ENCODE measurements around the gene IFNLR1.
"Not testable (repeated sequence)": the region's sequence is repeated elsewhere in the genome, so short reads cannot be mapped to it uniquely, and the experiment has no call there.

IFNLR1 gene

DNA sequence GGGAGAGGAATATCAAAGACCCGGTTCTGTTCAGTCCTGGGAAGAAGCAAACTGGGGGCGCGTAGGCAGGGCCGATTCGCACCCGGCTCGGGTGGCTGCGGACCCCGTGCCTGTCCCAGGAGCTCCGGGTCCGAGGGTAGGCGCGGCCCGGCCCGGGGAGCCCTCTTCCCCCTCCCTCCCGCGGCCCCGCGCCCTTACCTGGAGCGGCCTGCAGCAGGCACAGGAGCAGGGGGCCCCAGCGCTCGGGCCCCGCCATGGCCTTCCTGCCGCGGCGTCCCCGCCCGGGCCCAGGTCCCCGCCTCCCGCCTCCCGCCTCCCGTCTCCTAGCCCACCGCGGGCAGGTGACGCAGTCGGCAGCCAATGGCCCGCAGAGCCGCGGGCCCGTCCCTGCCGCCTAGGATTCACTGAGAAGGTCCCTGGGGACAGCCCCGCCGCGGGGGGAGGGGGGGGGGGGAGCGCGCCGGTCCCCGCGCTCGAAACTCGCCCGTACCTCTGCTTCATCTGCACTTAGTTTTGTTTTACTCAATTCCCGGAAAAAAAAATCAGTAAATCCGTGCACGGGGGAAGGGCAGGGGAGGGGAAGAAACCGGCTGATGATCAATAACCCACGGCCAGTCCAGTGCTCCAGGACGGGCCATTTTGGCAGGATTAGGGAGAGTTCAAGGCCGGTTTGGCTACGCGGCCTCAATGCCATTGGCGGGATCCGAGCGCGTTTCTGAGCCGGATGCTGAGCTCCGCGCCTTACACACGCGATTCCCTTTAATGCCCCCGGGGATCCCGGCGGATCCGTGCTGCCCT, at the start of gene IFNLR1:
Gene IFNLR1 (minus strand): TSS at position 297 of the 798 bp plus-strand sequence. CDS start 41 bp downstream, at position 256.
- DNase-seq, result peak; percentile 65

DNA sequence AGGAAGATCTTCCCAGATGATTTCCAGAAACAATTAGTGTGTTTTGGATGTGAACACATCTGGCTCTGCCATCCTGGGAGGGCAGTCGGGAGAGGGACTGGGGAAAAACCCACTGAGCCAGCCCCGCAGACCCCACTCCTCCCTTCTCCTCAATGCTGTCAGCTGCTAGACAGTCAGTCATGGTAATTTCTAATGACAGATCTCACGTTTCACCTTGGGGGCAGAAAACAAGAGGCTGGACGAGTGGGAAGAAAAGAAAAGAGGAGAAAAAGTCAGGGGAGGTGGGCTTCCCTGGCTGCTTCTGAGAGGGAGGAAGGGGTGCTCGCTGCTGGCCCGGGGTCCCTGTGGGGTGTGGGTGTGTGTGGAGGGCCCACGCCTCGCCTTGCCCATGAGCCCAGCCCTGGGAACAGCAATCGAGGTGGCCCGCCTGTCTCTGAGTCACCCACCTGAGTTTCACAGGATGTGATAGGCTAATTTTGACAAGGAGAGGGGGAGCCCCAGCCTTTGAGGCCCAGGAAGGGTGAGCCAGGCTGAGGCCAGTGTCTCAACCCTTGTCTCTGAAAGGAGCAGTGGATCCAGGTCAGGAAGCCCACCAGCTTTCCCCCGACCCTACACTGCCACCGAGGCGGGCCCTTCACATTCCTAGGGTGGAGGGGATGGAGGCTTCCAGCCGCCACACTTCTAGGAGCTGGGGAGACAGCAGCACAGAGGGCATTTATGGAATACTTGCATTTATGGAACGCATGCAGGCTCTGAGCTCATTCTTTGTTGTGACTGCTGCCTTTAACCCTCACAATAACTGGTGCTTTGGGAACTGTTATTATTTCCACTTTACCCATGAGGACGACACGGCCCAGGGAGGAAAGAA, 49.1 kb upstream of the IFNLR1 start:
- peak; percentile 26 for DNase-seq

DNA sequence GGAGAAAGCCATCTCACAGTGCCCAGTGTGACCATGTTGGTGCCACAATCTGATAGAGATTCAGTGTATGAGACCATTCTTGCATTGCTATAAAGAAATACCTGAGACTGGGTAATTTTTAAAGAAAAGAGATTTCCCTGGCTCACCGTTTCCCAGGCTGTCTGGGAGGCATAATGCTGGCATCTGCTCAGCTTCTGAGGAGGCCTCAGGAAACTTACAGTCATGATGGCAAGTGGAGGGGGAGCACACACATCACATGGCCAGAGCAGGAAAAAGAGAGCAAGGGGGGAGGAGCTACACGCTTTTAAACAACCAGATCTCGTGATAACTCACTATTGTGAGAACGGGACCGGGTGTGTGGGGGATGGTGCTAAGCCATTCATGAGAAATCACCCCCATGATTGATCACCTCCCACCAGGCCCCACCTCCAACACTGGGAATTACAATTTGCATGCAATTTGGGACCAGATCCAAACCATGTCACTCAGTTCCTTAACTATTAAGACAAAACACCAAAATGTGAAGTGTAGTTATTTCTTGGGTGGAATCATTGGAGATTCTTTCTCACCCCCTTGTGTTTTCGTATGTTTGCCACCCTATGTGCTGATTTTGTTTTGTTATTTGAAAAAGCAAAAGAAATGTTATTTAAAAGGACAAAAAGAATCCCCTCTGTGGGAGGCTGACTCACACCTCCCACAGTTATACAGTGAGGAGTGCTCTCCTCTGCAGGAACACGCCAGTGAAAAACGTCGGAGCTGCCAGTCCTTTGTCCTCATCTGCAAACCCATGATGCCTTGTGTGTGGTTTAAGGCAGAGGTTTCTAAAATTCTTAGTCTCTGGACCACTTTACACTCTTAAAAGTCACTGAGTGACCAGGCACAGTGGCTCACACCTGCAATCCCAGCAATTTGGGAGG, 46.9 kb upstream of the IFNLR1 start:
- DNase-seq, result no peak

- no peak for DNase-seq
Measured at GRCh38 chr1:24231701-24232100, 44.6 kb upstream of the IFNLR1 start.

DNA sequence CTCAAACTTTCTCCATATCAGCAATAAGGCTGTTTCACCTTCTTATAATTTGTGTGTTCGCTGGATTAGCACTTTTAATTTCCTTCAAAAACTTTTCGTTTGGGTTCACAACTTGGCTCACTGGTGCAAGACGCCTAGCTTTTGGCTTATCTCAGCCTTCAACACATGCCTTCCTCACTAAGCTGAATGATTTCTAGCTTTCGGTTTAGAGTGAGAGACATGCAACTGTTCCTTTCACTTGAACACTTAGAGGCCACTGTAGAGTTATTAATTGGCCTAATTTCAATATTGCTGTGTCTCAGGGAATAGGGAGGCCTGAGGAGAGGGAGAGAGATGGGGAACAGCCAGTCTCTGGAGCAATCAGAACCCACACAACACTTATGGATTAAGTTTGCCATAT, 41.2 kb upstream of the IFNLR1 start:
- DNase-seq, result peak; percentile 43

GRCh38 chr1:24226749-24227148, 39.7 kb upstream of the IFNLR1 start:
- peak; percentile 51 for DNase-seq

DNA sequence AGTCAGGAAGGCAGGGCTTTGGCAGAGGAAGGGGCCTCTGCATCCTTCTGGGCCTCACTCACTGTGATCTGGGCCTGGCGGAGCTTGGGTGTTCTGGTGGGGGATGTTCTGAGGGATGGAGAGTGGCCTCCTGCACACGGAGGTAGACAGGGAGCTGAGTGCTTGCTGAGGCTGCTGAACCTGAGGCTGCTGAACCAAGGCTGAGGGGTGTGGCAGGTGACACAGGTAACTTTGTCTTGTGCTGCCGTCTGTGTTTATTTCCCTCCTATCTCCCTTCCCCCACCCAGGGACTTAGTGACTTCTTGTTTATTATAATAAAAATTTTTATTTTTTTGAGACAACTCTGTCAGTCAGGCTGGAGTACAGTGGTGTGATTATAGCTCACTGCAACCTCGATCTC, 37.7 kb upstream of the IFNLR1 start:
- DNase-seq, result no peak

DNA sequence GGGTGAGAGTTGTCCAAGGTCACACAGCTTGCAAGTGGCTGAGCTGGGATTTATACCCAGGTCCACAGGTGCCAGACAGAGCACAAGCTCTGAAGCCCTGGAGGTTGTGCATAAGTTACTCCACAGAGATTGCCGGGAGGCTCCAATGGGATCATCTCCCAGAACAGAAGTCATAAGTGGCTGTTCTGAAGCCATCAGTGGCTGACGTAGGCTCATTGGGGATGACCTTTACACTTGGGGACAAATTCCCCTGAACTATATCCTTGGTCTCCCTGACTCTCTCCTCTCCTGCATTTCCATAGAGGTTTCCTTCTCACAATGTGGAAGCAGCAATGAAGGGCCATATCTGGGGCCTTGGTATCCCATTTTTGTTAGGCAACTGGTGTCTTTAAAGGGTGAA, 37.0 kb upstream of the IFNLR1 start:
- DNase-seq, result no peak

DNA sequence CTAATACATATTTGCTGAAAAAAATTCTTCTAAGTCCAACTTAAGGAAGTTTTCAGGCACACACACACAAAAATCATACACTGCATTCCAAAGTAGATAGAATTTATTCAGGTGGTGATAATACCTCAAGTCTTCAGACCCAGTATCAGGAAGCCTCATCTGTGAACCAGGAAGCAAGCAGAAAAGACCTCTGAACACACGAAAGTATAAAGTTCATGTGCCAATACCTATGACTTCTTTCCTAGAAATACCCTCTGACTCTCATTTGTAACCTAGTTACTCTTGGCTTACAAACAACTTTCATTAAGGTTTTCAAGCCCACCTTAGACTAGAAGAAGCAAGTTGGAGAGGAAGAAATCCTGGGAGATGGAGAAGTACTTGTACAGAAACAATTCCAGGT, 35.7 kb upstream of the IFNLR1 start:
- no peak for DNase-seq

GRCh38 chr1:24222008-24222605, 35.0 kb upstream of the IFNLR1 start:
- no peak for DNase-seq

DNA sequence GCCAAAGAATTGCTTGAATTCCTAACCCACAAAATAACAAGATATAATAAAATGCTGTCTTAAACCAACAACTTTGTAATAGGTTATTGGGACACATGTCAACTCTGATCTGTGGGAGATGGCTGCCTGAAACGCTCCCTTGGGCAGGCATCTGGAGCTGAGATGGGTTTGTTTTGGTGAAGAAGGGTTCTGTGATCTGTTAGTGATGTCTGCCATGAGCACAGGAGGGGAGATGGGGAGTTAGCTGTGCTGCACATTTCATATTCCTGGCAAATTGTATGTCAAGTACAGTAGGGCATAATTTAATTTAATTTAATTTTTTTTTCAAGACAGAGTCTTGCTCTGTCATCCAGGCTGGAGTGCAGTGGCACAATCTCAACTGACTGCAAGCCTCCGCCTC, 34.2 kb upstream of the IFNLR1 start:
- DNase-seq, result no peak

DNA sequence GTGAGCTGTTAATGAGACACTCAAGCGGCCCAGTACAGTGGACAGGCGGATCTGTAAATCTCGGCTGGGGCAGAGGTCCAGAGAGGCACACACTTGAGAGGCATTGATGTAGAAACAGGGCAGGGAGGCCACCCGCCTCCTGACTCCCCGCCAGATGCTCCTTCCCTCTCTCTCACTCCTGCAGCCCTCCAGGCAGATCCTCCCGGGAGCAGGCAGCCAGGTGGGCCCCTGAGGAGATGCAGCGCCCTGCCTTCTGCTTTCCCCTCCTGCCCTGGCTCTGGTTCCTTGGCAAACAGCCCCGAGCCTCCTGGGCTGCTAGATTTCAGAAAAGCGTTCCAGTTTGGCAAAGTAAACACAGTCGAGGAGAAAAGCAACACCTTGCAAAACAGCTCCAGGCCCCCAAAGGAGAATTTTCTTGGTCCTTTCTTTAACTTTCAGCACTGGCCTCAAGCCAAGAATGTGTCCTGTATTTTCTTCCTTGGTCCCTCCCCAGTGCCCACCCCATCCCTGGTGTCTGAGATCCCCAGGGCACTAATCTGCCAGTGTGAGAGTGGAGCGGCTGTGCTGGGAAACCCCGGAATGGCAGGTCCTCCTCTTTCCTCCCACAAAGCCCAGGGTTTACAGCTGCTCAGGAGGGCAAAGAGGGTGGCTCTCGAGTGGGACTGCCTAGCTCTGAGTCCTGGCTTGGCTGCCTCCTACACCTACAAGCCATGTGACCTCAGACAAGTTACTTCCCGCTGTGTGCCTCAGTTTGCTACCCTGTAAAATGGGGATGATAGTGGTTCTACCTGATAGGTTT, 29.4 kb upstream of the IFNLR1 start:
- no peak for DNase-seq

GRCh38 chr1:24215226-24215814, 28.2 kb upstream of the IFNLR1 start:
- no peak for DNase-seq

GRCh38 chr1:24212376-24212775, 25.3 kb upstream of the IFNLR1 start:
- no peak for DNase-seq

- no peak for DNase-seq
Measured at GRCh38 chr1:24210195-24210627, 23.1 kb upstream of the IFNLR1 start.

DNA sequence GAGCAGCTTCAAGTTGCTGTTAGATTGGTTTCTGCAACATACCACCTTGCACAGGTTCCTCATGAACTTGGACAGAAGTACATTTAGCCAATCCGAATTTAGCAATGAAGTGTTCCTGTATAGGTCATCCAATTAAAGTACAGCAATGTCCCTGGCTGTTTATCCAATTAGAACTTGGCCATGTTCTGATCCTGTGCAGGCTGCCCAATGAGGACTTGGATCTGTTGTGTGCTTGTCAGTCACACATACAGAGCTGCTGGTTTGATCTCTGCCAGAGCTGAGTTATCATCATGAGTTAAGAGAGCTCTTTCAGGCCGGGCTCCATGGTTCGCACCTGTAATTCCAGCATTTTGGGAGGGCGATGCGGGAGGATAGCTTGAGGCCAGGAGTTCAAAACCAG, 22.0 kb upstream of the IFNLR1 start:
- no peak for DNase-seq

DNA sequence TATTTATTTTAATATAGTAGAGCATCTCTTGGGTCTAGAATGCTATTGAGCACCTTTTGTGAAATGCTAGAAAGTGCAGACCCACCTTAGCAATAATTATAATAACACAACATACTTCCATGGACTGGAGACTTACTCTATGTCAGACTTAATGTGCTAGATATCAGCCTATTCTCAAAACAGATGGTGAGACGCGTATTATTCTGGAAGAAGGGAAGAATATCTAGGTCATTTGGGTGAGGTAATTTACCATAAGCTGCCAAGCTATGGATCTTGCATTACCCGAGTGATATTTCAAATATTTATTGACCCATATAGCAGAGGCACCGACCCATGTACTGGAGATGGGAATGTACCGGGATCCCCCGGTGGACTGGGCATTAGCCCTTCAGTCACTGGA, 20.6 kb upstream of the IFNLR1 start:
- DNase-seq, result no peak

DNA sequence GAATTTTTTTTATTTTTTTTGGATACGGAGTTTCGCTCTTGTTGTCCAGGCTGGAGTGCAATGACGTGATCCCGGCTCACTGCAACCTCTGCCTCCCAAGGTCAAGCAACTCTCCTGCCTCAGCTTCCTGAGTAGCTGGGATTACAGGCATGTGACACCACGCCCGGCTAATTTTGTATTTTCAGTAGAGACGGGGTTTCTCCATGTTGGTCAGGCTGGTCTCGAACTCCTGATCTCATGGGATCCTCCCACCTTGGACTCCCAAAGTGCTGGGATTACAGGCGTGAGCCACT, 20.3 kb upstream of the IFNLR1 start:
- not testable (repeated sequence) for DNase-seq

DNA sequence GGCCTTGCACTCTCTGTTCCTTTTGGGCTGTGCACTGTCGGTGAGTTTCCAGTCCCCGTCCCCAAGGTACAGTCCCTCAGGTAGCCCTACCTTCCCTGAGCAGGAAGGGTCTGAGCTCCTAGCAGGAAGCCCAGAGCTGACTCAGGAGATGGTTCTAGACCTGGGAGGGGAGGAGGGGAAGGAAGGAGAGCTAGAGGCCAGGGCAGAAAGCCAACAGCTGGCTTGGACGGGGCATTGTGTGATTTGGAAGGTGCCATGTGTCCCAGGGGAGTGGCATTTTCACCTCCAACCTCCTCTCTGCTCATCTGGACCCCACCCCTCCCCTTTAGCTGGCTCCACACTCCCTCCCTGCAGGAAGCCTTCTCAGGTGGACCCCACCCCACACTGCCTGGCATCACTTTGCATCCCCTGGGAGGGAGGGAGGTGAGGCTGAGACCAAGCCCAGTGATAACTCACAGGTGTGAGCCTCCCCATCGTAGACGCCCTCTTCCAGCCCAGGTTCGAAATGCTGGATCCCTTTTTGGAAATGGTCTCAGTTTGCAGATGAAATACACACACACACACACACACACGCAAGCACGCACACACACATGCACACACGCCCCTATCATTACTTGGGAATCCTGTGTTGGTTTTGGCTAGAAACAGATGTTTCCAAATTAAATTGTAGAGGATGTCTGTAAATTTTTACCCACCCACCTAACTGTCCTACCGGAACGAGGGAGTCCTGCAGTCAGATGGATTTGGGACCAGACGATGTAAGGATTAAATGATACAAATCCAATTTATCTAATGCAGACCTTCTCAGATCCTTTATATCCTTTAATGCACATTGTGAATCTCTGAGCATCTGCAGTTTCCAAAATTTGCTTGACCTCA, 19.7 kb upstream of the IFNLR1 start:
- no peak for DNase-seq

- DNase-seq, result no peak
Measured at GRCh38 chr1:24206083-24206464, 19.0 kb upstream of the IFNLR1 start.
